Sigmoid colon (tissue), 7 donors: ENCODE data around the gene MYOC. TPM values are rescaled to one million over a fixed set of nuclear protein-coding genes. Genes with fewer than 3 reads are reported as not detected.

Experiments
- DNase-seq: peaks from one replicate; pipeline ENCODE4 v3.0.0-alpha.2; 2019
- H3K27ac ChIP-seq, 4 donors: fragments of 200-600 bp; sonication (generic); one replicate each; pipeline ENCODE4 v1.5.1; 2016 to 2019; ENCODE audit warnings: mild to moderate bottlenecking in 1 of 4
- H3K27me3 ChIP-seq, 3 donors: fragments of 200-600 bp; sonication (generic); one replicate each; pipeline ENCODE4 v1.5.1; 2019; ENCODE audit warnings: mild to moderate bottlenecking in 1 of 3
- H3K36me3 ChIP-seq, 4 donors: fragments of 200-600 bp; sonication (generic); one replicate each; pipeline ENCODE4 v1.5.1; 2016 to 2019
- H3K4me1 ChIP-seq, 4 donors: fragments of 200-600 bp; sonication (generic); one replicate each; pipeline ENCODE4 v1.5.1; 2017 to 2019
- H3K4me3 ChIP-seq, 4 donors: fragments of 200-600 bp; sonication (generic); one replicate each; pipeline ENCODE4 v1.5.1; 2017 to 2019; ENCODE audit warnings: mild to moderate bottlenecking in 2 of 4, moderate library complexity in 1 of 4
- H3K9me3 ChIP-seq, 4 donors: fragments of 200-600 bp in 3 of 4; sonication (generic) in 3 of 4; one replicate each; pipeline versions ENCODE4 v1.5.1 to v1.6.1; 2013 to 2019
- EP300 ChIP-seq, 4 donors: sonication (generic); formaldehyde crosslinking; IDR thresholded peaks; one replicate each; pipeline ENCODE4 v1.6.1; 2017; ENCODE audit warnings: antibody characterized with exemption in 4 of 4
- POLR2A ChIP-seq, 2 donors: fragments of 450-650 bp; IDR thresholded peaks; one replicate each; pipeline ENCODE4 v1.6.1; 2016; ENCODE audit warnings: antibody characterized with exemption in 2 of 2, mild to moderate bottlenecking in 2 of 2, moderate library complexity in 2 of 2
- POLR2AphosphoS5 ChIP-seq, 4 donors: sonication (generic); formaldehyde crosslinking; IDR thresholded peaks; one replicate each; pipeline ENCODE4 v1.6.1; 2017; ENCODE audit warnings: antibody characterized with exemption in 4 of 4
- WGBS, 2 donors: extraction: QIAGEN DNeasy Blood & Tissue Kit; methylation state at CpG; one replicate each; pipeline ENCODE4 v1.1.7; 2013; 5-methylcytosine and 5-hydroxymethylcytosine counted together
- intact Hi-C: fragments of 100-400 bp; cut with DNase I; formaldehyde crosslinking; loops from one replicate; pipeline ENCODE4 v1.15.1; 2023
- polyA plus RNA-seq, 3 donors: library from polyadenylated mRNA; stranded (reverse); fragments of 200-250 nt; gene quantifications; one replicate each; pipeline ENCODE4 v1.2.3, GENCODE V29; 2013
- total RNA-seq, 4 donors: library from RNA; depleted of rRNA; stranded (reverse); fragments of >200 nt; gene quantifications; one replicate each; pipeline ENCODE4 v1.1.0, GENCODE V29; 2016
- TF ChIP-seq, protein P1 (sequence below), 4 experiments: fragments of 450-650 bp in 3 of 4; fragments of 200-600 bp in 1 of 4; IDR thresholded peaks; one replicate each; pipeline ENCODE4 v1.5.1; 2016 to 2019; ENCODE audit warnings: antibody characterized with exemption in 4 of 4, mild to moderate bottlenecking in 3 of 4, moderate library complexity in 2 of 4
- donor health status: healthy with polysubstance abuse.
- donor health status: Bipolar disorder and iron deficiency.
- donor health status: healthy.

The MYOC gene
- total and polyA plus RNA-seq, 7 donors = 0.50 to 31.0 (median 6.7) TPM; not detected in 1

DNA sequence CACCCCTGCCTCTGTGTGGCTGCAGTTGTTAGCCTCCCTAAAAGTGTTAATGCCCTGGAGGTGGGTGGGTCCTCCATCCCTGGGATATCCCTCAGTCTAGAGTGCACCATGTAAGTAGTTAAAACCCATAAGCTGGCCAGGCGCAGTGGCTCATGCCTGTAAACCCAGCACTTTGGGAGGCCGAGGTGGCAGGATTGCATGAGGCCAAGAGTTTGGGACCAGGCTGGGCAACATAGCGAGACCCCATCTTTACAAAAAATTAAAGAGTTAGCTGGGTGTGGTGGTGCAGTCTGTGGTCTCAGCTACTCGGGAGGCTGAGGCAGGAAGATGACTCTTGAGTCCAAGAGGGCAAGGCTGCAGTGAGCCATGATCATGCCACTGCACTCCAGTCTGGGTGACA, 10.3 kb downstream of the MYOC start:
- no peaks in the 10 kb centered on the region for H3K27me3 ChIP-seq
- intact Hi-C loops = loop anchor here (5.0 to 10.0 kb wide), 3 partner anchors 157 to 345 kb away; partner anchors contain the start of genes DNM3 and PRRC2C
- no peaks in the 10 kb centered on the region for H3K9me3 ChIP-seq
- H3K27ac ChIP-seq = no peak overlapping the region
- H3K4me3 ChIP-seq = no peak overlapping the region
- TF ChIP-seq POLR2A (IDR thresholded peaks at IDR 0.05) (no peak), EP300 (IDR thresholded peaks at IDR 0.05) (no peak), POLR2AphosphoS5 (IDR thresholded peaks at IDR 0.05) (no peak)
- TF ChIP-seq, protein P1, sequence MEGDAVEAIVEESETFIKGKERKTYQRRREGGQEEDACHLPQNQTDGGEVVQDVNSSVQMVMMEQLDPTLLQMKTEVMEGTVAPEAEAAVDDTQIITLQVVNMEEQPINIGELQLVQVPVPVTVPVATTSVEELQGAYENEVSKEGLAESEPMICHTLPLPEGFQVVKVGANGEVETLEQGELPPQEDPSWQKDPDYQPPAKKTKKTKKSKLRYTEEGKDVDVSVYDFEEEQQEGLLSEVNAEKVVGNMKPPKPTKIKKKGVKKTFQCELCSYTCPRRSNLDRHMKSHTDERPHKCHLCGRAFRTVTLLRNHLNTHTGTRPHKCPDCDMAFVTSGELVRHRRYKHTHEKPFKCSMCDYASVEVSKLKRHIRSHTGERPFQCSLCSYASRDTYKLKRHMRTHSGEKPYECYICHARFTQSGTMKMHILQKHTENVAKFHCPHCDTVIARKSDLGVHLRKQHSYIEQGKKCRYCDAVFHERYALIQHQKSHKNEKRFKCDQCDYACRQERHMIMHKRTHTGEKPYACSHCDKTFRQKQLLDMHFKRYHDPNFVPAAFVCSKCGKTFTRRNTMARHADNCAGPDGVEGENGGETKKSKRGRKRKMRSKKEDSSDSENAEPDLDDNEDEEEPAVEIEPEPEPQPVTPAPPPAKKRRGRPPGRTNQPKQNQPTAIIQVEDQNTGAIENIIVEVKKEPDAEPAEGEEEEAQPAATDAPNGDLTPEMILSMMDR (IDR thresholded peaks at IDR 0.05) = no peak
- 80 to 87% methylated on average over 4 of the region's 4 CpGs for WGBS, 2 donors
- peaks cover 0 to 21% (median 20%) of the 10 kb centered on the region in 4 donors for H3K4me1 ChIP-seq
- no peaks in the 10 kb centered on the region for H3K36me3 ChIP-seq
- DNase-seq = no peak

DNA sequence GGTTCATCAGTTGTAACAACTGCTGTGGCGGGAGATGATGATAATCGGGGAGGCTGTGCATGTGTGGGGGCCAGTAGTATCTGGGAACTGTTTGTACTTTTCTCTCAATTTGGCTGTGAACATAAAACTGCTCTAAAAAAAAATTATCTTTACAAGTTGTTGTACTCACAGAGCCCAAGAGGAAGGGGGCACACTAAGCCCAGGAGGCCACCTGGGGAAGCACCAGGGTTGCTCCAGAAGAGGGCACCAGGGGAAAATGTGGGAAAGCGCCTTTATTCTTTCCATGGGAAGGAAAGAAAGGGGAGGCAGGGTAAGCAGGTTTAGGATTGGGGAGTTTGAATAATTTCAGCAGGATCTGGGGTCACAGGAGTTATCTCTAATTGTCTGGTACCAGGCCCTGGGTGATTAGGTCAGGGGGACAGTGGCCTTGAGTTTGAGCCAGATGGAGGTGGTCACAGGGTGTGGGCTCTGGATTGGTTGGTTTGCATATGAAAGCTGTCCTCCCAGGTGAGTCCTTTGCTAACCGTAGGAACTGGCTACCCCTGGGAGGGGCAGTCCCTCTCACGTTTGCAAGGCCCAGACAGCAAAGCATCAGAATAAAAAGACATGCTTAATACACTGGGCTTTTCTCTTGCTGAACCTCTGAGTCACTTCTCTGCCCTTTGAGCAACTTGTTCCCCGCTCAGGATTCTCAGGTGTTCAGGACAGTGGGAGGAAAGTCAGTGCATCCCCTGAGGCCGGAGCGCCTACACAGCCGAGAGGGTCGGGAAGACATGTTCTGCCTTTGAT, 11.2 kb downstream of the MYOC start:
- H3K4me3 ChIP-seq = no peak overlapping the region
- H3K27ac ChIP-seq = no peak overlapping the region
- no peak for DNase-seq
- no peak for TF ChIP-seq POLR2AphosphoS5 (IDR thresholded peaks at IDR 0.05)
- intact Hi-C loops = loop anchor here (5.0 to 10.0 kb wide), 3 partner anchors 156 to 346 kb away; partner anchors contain the start of genes DNM3 and PRRC2C
- no peaks in the 10 kb centered on the region for H3K27me3 ChIP-seq
- no peaks in the 10 kb centered on the region for H3K9me3 ChIP-seq
- 62 to 73% methylated on average over 10 of the region's 10 CpGs for WGBS, 2 donors
- H3K4me1 ChIP-seq = peaks cover 0 to 18% (median 16%) of the 10 kb centered on the region in 4 donors
- no peaks in the 10 kb centered on the region for H3K36me3 ChIP-seq

DNA sequence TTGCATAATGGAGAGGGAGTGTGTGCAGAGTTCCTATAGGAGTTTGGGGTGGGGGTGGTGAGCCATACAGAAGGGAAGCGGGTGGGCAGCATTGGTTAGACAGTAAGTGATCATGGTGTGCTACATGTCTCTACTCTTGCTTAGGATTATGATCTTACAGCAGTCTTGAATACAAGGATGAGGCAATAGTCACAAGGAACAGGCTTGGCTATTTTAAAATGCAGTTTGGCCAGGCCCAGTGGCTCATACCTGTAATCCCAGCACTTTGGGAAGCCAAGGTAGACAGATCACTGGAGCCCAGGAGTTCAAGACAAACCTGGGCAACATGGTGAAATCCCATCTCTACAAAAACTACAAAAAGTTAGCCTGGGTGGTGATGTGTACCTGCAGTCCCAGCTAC, 12.3 kb downstream of the MYOC start:
- peaks cover 0 to 7% (median 6%) of the 10 kb centered on the region in 4 donors for H3K4me1 ChIP-seq
- H3K9me3 ChIP-seq = no peaks in the 10 kb centered on the region
- no peaks in the 10 kb centered on the region for H3K36me3 ChIP-seq
- no peak overlapping the region for H3K4me3 ChIP-seq
- DNase-seq = no peak
- intact Hi-C loops = loop anchor here (5.0 to 10.0 kb wide), 3 partner anchors 155 to 347 kb away; partner anchors contain the start of genes DNM3 and PRRC2C
- H3K27me3 ChIP-seq = no peaks in the 10 kb centered on the region
- 92 to 96% methylated on average over 1 of the region's 1 CpG for WGBS, 2 donors
- TF ChIP-seq POLR2A (IDR thresholded peaks at IDR 0.05) (no peak), POLR2AphosphoS5 (IDR thresholded peaks at IDR 0.05) (no peak), EP300 (IDR thresholded peaks at IDR 0.05) (no peak)
- TF ChIP-seq, protein P1 (IDR thresholded peaks at IDR 0.05) = no peak
- H3K27ac ChIP-seq = no peak overlapping the region

DNA sequence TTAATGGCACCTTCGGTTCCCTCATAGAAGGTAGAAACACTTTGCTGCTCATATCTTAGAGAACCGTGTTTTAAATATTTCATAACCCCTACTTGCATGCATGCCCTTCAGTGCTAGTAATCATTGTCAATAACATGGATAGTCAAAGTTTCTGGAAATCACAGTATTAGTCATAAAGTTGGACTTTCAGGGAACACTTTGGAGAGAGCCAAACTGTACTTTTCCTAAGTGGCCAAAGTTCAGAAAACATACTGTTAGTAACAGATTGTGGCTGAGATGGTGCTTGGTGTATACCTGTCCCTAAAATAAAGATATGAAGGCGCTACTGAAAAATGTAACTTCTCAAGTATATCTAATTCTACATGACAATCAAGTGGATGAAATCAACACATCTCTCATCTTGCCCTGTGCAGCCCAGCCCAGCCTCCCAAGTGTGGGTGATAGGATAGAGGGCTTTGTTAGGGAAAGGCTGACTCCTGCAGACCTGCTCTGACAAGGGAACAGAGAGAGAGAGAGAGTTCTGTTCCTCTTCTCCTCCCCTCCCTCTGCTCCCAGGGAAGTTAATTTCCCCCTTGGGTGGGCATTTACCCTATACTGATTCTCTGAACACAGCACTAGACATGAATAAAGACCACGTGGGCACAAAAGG, 14.4 kb downstream of the MYOC start:
- Histone ChIP-seq H3K4me3 (no peak overlapping the region), H3K9me3 (no peaks in the 10 kb centered on the region), H3K27me3 (no peaks in the 10 kb centered on the region), H3K36me3 (no peaks in the 10 kb centered on the region), H3K27ac (no peak overlapping the region), H3K4me1 (no peaks in the 10 kb centered on the region)
- DNase-seq = no peak
- WGBS, 2 donors = 64 to 75% methylated on average over 4 of the region's 4 CpGs
- TF ChIP-seq POLR2AphosphoS5 (IDR thresholded peaks at IDR 0.05) (no peak), EP300 (IDR thresholded peaks at IDR 0.05) (no peak), POLR2A (IDR thresholded peaks at IDR 0.05) (no peak)
- TF ChIP-seq, protein P1 (IDR thresholded peaks at IDR 0.05) = no peak
- intact Hi-C loops = no loop called here

DNA sequence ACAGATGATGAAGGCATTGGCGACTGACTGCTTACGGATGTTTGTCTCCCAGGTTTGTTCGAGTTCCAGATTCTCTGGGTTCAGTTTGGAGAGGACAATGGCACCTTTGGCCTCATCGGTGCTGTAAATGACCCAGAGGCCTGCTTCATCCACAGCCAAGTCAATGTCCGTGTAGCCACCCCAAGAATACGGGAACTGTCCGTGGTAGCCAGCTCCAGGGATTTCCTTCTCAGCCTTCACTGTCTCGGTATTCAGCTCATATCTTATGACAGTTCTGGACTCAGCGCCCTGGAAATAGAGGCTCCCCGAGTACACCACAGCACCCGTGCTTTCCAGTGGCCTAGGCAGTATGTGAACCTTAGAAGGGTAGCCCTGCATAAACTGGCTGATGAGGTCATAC, 16.3 kb downstream of the MYOC start:
- 81% methylated on average over 11 of the region's 11 CpGs for WGBS, 2 donors
- Histone ChIP-seq H3K27ac (no peak overlapping the region), H3K9me3 (no peaks in the 10 kb centered on the region), H3K4me3 (no peak overlapping the region), H3K36me3 (no peaks in the 10 kb centered on the region), H3K4me1 (no peaks in the 10 kb centered on the region), H3K27me3 (no peaks in the 10 kb centered on the region)
- DNase-seq = no peak
- TF ChIP-seq POLR2A (IDR thresholded peaks at IDR 0.05) = no peak
- no peak for TF ChIP-seq POLR2AphosphoS5 (IDR thresholded peaks at IDR 0.05)
- TF ChIP-seq, protein P1 (IDR thresholded peaks at IDR 0.05) = no peak
- TF ChIP-seq EP300 (IDR thresholded peaks at IDR 0.05) = no peak
- intact Hi-C loops = no loop called here
